Fibroblast of peridontal ligament (primary cell): ENCODE data around the gene CRELD1.
A peak's percentile ranks its signal among the peaks of the same experiment; 100 is the strongest.
"Not testable (repeated sequence)": the region's sequence is repeated elsewhere in the genome, so short reads cannot be mapped to it uniquely, and the experiment has no call there.

Experiments used
- DNase-seq: peaks from one replicate; pipeline ENCODE4 v3.0.0-alpha.2; 2010; ENCODE audit errors: extremely low read depth

CRELD1 gene

GRCh38 chr3:9934993-9935392 is 1.4 kb downstream of the CRELD1 start:
- DNase-seq, result no peak

GRCh38 chr3:9935966-9936510 is 2.4 kb downstream of the CRELD1 start:
- no peak for DNase-seq

GRCh38 chr3:9937486-9938238 is 4.0 kb downstream of the CRELD1 start:
- no peak for DNase-seq

- no peak for DNase-seq
Measured at GRCh38 chr3:9938966-9939365, 5.3 kb downstream of the CRELD1 start.

GRCh38 chr3:9939906-9940305 is 6.3 kb downstream of the CRELD1 start:
- not testable (repeated sequence) for DNase-seq

GRCh38 chr3:9940746-9941145 is 7.1 kb downstream of the CRELD1 start:
- no peak for DNase-seq

GRCh38 chr3:9942164-9942563 is 8.5 kb downstream of the CRELD1 start:
- DNase-seq, result no peak

- DNase-seq, result no peak
Measured at GRCh38 chr3:9942934-9943690, 9.5 kb downstream of the CRELD1 start.

GRCh38 chr3:9944271-9944670 is 10.6 kb downstream of the CRELD1 start:
- DNase-seq, result no peak

GRCh38 chr3:9945358-9945757 is 11.7 kb downstream of the CRELD1 start:
- DNase-seq, result no peak

GRCh38 chr3:9946112-9947024 is 12.7 kb downstream of the CRELD1 start:
- DNase-seq, result peak; percentile 81

- peak; percentile 57 for DNase-seq
Measured at GRCh38 chr3:9947025-9947995, 13.7 kb downstream of the CRELD1 start.

- no peak for DNase-seq
Measured at GRCh38 chr3:9948586-9948985, 15.0 kb downstream of the CRELD1 start.

GRCh38 chr3:9949115-9949514 is 15.5 kb downstream of the CRELD1 start:
- no peak for DNase-seq

- no peak for DNase-seq
Measured at GRCh38 chr3:9949626-9950025, 16.0 kb downstream of the CRELD1 start.

- DNase-seq, result no peak
Measured at GRCh38 chr3:9951126-9951525, 17.5 kb downstream of the CRELD1 start.

GRCh38 chr3:9951598-9951961 is 17.9 kb downstream of the CRELD1 start:
- DNase-seq, result no peak

- DNase-seq, result peak; percentile 17
Measured at GRCh38 chr3:9951962-9952805, 18.6 kb downstream of the CRELD1 start, which contains the start of gene PRRT3. PRRT3 (minus strand) TSS chr3:9952408; CDS start chr3:9950115, 2,293 bp downstream.

- DNase-seq, result no peak
Measured at GRCh38 chr3:9955067-9955502, 21.5 kb downstream of the CRELD1 start.
